ENCODE measurements around the gene RFTN1.

Gene RFTN1

DNA sequence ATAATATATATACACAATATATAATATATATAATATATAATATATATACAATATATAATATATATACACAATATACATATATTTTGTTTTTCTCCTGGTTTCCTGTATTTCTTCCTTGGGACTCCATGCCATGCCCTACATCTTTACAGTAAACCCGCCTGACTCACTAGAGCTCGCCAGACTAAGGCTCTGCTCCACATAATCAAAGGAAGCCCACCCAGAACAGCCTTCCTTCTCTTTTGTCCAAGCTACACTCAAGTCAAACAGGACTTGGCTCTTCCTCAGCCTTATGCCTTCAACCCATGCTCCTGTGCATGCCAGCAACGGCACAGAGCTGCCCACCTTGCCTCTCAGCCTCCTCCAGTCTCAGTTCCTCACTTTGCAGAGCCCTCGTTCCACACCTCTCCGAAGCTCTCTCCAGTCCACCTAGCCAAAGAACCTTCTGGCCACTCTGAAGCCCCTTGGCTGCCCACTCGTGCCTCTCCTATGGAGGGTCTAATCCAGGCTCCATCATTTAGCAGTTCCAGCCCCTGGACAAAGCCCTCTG, 109.1 kb downstream of the RFTN1 start:
- no peak for FAIRE-seq

DNA sequence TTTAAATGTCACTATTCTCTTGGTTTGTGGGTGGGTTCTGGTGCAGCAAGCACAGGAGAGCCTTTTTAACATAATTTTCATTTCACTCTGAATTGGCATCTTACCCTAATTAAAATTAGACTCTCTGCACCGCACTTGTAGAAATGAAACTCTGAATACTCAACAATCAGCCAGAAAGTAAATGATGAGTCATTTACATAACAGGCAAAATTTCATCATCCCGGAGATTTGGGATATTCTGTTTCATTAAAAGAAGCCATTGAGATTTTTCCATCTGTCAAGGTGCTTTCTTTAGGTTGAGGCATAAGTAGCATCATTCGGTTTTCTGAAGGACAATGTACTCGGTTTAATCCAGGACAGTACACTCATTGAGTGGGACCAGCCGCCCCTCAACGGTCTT, 111.0 kb downstream of the RFTN1 start:
- no peak for FAIRE-seq

DNA sequence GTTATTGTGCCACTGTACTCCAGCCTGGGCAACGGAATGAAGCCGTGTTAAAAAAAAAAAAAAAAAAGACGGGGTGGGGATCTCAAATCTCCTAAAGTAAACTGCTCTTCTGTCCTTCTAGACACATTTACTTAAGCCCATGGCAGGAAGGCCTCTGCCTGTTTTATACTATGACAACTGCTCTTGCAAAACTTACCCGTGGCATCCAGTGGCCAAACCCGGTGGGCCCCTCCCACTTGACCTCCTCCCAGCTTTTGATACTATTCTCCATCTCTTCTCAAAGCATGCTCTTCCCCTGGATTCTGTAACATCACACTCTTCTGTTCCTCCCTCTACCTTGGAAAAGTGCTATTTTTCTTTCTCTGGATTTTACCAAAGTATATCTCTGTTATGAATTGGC, 112.2 kb downstream of the RFTN1 start:
- FAIRE-seq: no peak

DNA sequence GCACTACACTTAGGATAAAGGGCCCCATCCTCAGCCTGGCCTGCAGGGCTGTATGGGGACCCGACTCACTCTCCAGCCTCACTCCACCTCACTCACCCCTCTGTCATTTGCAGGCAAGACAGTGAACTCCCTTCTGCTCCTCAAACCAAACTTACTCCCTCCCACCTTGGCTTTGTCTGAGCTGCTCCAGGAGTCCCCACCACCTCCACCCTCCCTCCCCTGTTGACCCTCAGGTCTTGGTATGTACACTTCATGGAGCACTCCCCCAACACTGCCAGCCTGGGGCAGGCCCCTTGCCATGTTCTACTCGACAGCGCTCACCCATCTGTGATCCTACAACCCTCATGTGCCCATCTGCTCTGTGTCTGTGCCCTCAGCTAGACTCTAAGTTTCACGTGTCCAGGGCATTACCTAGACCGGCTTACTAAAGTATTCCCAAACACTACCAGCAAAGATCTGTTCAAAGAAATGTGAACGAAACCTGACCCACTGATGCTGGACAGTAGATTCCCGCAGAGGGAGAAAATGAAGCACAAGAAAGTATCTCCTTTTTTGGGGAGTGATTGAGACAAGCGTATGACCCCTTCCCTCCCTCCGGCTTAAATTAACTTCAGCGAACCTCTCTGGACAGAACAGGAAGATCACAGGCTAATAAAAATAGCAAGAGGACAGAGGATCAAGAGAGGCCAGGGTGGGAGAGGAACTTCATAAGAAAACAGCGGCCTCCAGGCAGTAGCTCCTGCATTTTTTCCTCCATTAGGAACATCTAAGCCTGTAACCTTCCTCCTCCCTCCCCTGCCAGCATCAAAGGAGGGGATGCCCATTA, 113.2 kb downstream of the RFTN1 start:
- FAIRE-seq: no peak

DNA sequence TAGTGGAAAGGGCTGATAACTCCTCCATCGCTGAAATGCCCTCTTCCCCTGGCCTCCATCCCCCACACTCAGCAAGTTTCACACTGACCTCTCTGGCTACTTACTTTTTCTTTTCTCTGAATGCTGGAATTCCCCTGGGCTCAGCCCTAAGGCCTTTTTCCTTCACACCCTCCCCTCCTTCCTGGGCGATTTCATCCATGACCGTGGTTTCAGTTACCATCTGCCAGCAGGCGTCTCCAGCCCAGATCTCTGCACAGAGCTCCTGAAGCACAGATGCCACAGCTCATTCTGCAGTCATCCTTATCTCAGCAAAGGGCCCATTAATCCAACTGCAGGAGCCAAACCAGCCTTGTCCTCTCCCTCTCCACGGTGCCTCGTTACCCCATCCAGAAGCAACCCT, 114.0 kb downstream of the RFTN1 start:
- no peak for FAIRE-seq

DNA sequence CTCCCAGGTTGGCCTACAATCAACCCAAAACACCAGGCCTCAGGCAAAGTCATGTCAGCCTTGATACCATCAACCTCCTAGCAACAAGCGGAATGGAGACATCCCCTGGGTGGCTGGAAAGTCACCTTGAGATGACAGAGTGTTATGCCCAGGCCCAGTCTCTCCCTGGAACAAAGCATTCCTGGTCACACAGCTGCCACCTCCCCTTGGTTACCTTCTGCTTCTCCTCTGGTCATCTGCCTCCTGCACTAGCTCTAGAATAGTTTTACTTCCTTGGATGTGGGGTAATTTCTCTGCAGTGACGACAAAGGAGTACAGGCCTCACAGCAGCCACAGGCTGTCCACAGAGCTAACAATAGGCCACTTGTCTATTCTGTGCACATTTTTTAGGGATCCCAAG, 114.9 kb downstream of the RFTN1 start:
- FAIRE-seq: no peak

DNA sequence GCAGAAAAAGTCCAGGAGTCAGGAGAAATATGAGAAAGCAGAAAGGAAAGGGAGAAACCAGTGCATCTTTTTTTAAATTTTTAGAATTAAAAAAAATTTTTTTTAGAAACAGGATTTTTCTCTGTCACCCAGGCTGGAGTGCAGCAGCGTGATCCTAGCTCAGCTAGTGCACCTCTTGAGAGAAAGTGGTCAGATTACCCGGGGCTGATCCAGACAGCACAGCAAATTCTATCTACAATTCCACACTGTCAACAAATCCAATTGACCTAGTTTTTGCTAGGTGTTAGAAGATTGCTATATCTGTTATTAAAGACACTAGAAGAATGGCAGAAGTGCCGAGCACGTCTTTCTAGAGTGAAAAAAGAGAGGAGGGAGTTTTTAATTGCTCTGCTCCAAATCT, 117.3 kb downstream of the RFTN1 start:
- FAIRE-seq: no peak

DNA sequence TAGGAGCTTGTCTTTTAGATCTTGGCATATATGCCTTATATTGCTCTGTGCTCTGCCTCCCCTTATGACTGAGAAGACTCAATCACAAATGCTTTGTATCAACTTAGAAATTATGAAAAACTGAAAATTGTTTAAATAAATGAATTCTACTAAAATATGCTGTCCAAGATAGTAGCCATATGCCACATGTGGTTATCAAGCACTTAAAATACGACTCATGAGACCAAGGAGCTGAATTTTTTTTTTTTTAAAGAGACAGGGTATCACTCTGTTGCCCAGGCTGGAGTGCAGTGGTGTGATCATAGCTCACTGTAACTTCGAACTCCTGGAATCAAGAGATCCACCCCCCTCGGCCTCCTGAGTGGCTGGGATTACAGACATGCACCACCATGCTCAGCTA, 118.3 kb downstream of the RFTN1 start:
- no peak for FAIRE-seq

DNA sequence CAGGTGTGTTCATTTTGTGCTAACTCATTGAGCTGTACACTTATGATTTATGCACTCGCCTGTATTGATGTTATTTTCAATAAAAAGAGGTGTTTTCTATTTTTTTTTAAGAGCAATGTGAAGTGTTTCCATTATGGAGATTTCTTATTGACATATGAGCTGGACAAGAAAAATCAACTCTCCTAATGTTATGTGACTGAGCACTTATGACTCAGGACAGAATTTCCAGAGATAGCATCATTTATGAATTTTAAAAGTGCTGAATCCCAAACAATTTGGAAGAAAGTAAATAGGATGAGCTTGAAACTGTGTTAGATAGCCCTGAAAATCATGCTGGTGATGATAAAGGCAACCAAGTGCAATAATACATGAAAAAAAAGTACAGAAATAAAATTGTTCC, 118.9 kb downstream of the RFTN1 start:
- no peak for FAIRE-seq

DNA sequence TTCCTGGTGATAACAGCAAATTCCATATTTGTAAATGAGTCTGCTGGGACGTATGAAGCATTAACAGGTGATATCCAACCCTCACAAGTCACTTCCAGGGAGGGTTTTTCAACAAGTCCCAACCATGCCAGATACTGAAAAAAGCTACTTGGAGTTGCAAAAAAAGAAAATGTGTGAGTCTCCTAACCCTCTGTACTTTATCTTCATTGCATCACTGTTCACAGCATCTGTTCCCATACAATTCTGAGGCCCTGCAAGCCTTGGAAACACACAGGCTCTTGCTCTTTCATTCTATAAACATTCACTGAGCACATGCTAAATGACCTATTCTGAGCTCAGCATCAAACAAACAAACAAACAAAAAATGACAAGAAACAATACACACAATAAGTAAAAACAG, 120.8 kb downstream of the RFTN1 start:
- FAIRE-seq: peak; percentile 15

DNA sequence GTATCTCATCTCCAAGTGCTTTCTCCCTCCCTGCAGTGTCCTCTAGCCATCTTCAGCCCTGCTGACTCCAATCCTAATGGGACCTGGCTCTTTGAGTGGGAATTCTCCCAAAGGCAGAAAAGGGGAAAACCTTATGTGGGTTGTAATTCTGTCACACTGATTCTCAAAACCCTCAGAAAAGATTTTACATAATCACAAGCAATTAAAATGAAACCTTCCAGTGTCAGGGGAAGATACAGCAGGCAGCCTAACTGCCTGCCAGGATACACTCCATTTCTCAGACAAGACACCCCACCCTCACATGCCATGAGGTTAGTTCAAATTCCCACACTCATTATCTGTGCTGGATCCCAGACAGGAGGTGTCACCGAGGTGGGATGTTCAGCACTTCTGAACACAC, 121.4 kb downstream of the RFTN1 start:
- FAIRE-seq: peak; percentile 31

DNA sequence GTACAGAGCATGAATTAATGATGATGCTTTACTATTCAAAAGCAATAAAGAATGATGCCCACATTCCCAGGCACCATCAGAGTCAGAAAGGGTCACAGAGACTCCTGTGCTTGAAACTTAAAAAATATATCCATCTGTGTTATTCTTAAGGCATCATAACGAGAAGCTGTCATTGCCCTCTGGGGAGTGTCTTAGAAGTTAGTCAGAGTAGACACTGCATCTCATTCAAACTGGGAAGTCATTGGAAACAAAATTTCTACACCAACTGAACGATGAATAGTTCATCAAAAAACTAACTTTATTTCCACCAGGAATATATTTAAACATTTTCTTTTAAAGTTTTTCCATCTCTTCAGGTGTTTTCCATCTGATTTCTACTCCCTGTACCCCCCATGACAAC, 122.9 kb downstream of the RFTN1 start:
- no peak for FAIRE-seq

DNA sequence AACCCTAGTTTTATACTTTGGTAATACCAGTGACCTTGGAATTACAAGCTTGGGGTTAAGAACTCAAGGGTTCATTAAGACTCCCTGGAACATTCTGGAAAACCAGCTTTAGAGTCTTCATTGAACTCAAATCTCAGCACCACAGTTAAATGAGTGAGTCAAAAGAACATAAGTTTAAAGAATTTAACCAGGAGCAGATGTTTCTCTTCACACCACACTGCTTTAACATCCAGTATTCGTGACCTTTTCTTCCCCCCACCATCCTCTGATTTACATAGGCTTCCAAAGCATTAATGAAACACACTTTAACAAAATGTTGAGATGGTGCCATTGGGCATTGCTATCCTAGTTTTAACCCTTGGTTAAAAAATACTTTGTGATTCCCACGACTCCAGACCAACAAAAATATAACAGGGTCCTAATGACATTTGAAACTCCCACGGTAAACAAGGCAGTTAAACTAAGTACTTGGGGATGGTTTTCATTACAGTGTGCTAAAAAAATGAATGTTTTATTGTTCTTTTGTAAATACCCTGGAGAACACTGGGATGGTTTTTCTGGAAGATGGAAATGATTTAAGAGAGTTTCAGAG, 124.6 kb downstream of the RFTN1 start:
- peak; percentile 93 for FAIRE-seq

DNA sequence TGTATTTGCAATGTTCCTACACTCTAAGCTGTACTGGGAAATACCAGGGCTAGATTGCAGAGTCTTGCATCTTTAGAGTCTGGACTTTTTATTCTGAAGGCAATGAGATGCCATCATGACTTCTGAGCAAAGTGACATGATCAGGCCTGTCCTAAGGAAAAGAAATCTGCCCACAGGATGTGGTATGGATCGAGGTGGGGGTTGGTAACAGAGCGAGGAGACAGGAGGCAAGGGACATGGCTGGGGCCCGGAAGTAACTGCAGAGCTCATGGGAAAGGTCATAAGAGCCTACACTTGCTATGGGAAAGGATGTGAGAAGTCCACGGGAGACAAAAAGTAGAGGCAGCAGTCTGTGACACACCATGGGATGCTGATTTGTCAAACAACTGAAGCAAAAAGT, 126.9 kb downstream of the RFTN1 start:
- no peak for FAIRE-seq

DNA sequence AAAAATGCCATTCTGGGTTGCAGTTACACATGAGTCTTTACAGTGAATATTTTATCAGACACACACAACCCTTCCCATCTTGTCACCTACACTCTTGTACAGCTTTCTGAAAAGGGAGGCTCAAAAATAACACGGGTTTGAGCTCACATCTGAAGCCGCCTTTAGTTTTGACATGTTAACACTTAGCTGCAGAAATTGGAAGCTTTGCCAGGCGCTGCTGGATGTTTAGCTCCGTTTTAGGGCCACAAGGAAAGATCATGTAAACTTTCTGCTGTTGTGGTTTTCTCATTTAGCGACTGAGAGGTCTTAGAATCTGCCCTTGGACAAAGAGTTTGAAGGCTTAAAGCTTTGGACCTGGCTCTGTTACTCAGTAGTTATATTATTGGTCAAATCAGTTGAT, 128.3 kb downstream of the RFTN1 start:
- FAIRE-seq: no peak

DNA sequence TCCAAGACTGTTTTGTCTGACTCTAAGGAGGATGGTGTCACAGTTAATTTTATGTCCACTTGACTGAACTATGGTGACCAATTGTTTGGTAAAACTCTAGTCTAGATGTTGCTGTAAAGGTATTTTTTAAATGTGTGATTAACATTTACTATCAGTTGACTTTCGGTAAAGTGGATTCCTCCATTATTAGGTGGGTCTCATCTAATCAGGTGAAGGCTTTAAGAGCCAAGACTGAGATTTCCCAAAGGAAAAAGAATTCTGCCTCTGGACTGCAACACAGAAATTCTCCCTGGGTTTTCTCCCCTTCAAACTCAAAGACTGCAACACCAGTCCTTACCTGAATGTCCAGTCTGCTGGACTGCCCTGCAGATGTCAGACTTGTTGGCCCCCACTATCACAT, 129.6 kb downstream of the RFTN1 start:
- FAIRE-seq: no peak

DNA sequence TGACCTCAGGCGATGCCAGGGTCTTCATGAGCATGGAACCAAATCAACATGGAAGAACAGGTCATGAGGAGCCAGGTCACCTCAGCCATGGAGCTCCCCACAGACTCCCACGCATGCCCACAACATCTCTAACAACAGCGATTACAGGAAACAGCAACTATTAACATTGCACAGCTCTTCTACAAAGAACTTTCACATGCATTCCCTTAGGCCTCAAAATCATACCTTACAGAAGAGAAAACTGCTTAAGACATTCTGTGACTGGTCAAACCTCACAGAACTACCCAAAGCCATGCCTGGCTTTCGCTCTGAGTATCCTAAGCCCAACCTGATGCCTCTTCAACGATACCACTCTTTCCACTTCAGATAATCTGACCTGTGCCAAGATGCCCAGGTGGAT, 130.7 kb downstream of the RFTN1 start:
- no peak for FAIRE-seq

DNA sequence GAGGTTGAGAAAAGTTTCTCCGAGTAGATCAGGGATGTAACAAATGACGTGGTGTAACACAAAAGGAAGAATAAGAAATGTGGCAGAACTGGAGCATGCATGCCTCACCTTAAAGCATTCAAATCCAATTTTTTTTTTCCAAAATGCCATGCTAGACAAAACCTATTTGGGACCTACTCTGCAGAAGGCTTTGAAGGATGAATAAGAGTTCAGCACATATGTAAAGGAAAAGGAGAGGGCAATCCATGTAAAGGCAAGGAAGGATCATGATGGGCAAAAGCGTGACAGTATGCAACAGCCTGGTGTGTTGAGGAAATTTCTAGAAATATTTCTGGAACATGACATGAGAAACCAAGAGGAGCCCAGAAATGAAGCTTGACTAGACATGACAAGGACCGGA, 132.1 kb downstream of the RFTN1 start:
- no peak for FAIRE-seq

DNA sequence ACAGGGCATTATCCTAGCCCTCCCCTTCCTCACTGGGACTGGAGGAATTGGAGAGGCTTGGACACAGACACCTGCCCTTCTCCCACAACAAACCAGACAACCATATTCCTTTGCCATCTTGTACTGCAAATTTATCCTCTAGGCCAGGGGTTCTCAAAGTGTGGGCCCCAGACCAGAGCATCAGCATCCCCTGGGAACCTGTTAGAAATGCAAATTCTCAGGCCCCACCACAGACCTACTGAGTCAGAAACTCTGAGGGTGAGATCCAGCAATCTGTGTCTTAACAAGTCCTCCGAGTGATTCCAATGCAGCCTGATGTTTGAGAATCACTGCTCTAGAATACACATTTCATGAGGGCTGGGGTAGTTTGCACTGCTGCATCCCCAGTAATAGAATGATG, 133.1 kb downstream of the RFTN1 start:
- FAIRE-seq: no peak

DNA sequence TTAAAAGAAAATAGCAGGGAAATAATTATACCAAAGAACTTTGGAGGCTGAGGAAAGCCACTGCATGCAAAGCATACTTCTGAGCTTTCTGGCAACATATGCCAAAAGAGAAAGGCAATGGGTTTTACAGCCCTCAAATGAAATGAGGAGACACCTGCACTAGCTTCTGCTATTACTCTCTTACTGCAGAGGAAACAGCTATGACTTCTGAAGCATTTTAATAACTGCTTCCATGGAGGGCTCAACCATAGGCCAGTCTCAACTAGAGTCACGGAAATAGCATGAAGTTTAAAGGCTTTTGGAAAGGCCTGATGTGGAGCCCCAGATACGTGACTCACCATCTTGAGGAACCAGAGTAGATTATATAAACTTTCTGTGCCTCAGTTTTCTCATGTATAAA, 133.7 kb downstream of the RFTN1 start:
- FAIRE-seq: no peak

DNA sequence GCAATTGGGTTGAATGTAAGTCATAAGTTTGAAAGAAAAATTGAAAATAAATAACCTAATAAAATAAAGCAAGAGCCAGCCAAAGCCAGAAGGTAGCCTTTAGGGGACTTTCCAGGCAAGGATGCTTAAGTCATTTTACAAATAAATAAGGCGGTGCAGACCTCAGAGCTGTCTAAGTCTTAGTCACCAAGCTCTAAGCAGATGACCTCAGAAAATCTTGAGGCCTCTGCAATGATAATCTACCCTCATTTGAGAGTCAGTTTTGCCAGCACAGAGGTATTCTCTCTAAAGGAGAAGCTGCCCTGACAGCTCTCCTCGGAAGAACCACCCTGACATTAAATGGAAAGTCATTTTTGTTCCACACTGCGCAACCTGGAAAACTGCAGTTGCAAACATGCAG, 134.6 kb downstream of the RFTN1 start:
- no peak for FAIRE-seq

DNA sequence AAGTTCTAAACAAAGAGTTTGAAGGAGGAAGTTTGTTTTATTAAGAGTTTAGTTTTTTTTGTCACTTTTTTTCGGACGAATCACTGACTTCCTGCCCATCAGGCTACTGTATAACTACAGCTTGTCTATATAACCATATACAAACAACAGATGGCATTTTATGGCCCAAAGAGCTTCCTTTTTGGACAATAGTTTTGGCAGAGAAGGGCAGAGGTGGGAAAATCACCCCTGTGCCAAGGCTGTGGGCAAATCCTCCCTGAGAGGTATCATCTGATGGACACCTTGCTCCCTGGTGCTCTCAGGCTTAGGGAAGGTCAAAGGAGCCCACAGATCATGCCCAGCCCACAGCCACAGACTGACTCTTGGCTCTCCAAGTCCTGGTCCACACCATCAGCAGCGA, 135.1 kb downstream of the RFTN1 start:
- no peak for FAIRE-seq

DNA sequence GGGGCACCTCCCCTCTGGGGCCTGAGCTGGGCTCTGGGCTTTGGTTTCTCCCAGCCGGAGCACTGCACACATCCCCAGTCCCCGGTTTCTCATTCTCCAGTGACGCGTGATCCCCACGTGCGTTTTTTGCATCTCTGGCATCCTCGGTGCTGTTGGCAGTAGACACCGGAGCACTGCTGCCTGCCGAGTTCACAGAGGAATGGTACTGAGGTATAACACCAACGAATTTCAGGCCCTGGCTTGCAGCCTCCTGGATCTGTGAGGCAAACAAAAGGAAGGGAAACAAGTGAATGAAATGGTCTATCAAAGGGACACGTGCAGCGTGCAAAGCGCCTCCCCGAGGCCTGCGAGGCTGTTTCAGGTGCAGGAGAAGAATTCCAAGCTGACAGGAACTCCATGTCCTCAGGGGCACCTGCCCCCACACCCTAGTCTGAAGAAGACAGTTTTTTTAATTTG, 135.6 kb downstream of the RFTN1 start:
- FAIRE-seq: no peak

DNA sequence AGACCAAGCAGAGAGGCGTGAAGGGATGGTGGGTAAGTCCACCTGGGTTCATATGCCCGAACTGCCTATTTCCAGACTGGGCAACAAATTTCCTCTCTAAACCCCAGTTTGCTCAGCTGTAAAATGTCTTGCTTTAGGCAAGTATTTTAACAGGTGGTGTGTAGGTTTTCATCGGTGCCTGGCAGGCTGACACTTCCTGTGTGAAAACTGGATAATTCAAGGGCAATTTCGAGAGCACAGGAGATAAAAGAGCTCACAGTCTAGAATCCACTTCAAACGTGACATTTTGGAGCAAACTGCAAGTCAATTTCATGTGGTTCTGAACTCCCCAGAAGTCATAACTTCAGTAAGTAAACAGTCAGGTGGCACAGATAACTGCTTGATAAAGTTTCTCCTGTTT, 136.3 kb downstream of the RFTN1 start:
- FAIRE-seq: no peak

DNA sequence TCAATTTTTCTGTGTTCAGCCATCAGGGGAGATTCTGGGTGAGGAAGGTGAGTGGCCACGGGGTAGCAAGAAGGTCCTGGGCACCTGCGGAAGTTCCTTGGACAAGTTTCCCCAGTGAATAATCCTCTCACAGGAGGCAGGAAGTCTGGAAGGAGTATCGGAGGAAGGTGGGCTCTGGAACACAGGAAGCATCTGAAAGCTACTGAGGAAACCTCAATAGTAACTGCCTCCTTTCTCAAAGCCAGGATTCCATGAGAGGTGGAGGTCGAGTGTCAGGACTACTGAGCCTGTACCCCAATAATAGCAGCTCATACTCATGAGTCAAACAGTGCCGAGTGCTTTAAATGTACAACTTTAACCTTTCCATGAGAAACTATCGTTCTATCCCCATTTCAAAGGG, 137.6 kb downstream of the RFTN1 start:
- no peak for FAIRE-seq

All from endometrium (tissue), 2 donors.